Mesenchymal stem cell (in vitro differentiated cells and primary cell): Measurements from ENCODE around the gene SAMD11.
"Not testable (repeated sequence)": the region's sequence is repeated elsewhere in the genome, so short reads cannot be mapped to it uniquely, and the experiment has no call there.

Experiments used
- DNase-seq: peaks from one replicate; pipeline ENCODE4 v3.0.0-alpha.2; 2013
- H2AFZ ChIP-seq: one replicate; pipeline ENCODE4 v1.6.1; 2013; ENCODE audit warnings: low read depth, mild to moderate bottlenecking, control low read depth, inconsistent platforms, low read length, moderate library complexity
- H2AK5ac ChIP-seq: 2 replicates; pipeline ENCODE4 v1.6.1; 2013; ENCODE audit warnings: low read length, moderate library complexity, mild to moderate bottlenecking, inconsistent platforms; ENCODE audit not compliant: severe bottlenecking
- H2BK120ac ChIP-seq: one replicate; pipeline ENCODE4 v1.6.1; 2013; ENCODE audit warnings: low read depth, mild to moderate bottlenecking, inconsistent platforms, low read length, moderate library complexity
- H2BK12ac ChIP-seq, 2 experiments: one replicate each; pipeline ENCODE4 v1.6.1; 2013; ENCODE audit warnings: inconsistent platforms in 2 of 2, low read length in 2 of 2, mild to moderate bottlenecking in 2 of 2, moderate library complexity in 2 of 2, control low read depth in 1 of 2
- H2BK15ac ChIP-seq: one replicate; pipeline ENCODE4 v1.6.1; 2013; ENCODE audit warnings: mild to moderate bottlenecking, low read depth, inconsistent platforms; ENCODE audit not compliant: poor library complexity, severe bottlenecking
- H2BK5ac ChIP-seq: 2 replicates; pipeline ENCODE4 v1.6.1; 2013; ENCODE audit warnings: low read depth, mild to moderate bottlenecking, low read length, control low read depth, inconsistent platforms; ENCODE audit not compliant: poor library complexity, severe bottlenecking
- H3K14ac ChIP-seq, 2 experiments: one replicate each; pipeline ENCODE4 v1.6.1; 2013; ENCODE audit warnings: inconsistent platforms in 2 of 2, low read length in 2 of 2, control low read depth in 1 of 2, mild to moderate bottlenecking in 1 of 2, moderate library complexity in 1 of 2
- H3K18ac ChIP-seq, 2 experiments: one replicate each; pipeline ENCODE4 v1.6.1; 2013; ENCODE audit warnings: inconsistent platforms in 2 of 2, low read length in 2 of 2, control low read depth in 1 of 2, low read depth in 1 of 2, mild to moderate bottlenecking in 1 of 2
- H3K23ac ChIP-seq, 2 experiments: one replicate each; pipeline ENCODE4 v1.6.1; 2013; ENCODE audit warnings: inconsistent platforms in 2 of 2, low read length in 2 of 2, mild to moderate bottlenecking in 2 of 2, moderate library complexity in 2 of 2, control low read depth in 1 of 2
- H3K27ac ChIP-seq: 2 replicates; pipeline ENCODE4 v1.5.1; 2013; ENCODE audit warnings: mild to moderate bottlenecking, moderate library complexity, low read length, control low read depth, inconsistent platforms; ENCODE audit not compliant: poor library complexity, severe bottlenecking
- H3K27me3 ChIP-seq, 2 experiments: 2 replicates each; pipeline versions ENCODE4 v1.6.1 to v1.7.0; 2013; ENCODE audit warnings: low read length in 2 of 2, mild to moderate bottlenecking in 2 of 2, moderate library complexity in 2 of 2, control low read depth in 1 of 2, inconsistent platforms in 1 of 2; ENCODE audit not compliant: control insufficient read depth in 1 of 2, insufficient read depth in 1 of 2
- H3K36me3 ChIP-seq, 2 experiments: 2 replicates each; pipeline versions ENCODE4 v1.6.1 to v1.7.0; 2013; ENCODE audit warnings: low read length in 2 of 2, control low read depth in 1 of 2, inconsistent platforms in 1 of 2, low read depth in 1 of 2, mild to moderate bottlenecking in 1 of 2; ENCODE audit not compliant: insufficient read depth in 2 of 2, control insufficient read depth in 1 of 2
- H3K4ac ChIP-seq, 2 experiments: one replicate each; pipeline ENCODE4 v1.6.1; 2013; ENCODE audit warnings: inconsistent platforms in 2 of 2, low read length in 2 of 2, mild to moderate bottlenecking in 2 of 2, moderate library complexity in 2 of 2, control low read depth in 1 of 2, low read depth in 1 of 2
- H3K4me1 ChIP-seq: 2 replicates; pipeline ENCODE4 v1.6.1; 2013; ENCODE audit warnings: low read depth, low read length, control low read depth; ENCODE audit not compliant: control insufficient read depth, insufficient read depth
- H3K4me2 ChIP-seq: 2 replicates; pipeline ENCODE4 v1.6.1; 2013; ENCODE audit warnings: low read length, mild to moderate bottlenecking, inconsistent platforms; ENCODE audit not compliant: poor library complexity, severe bottlenecking
- H3K4me3 ChIP-seq, 2 experiments: 2 replicates each; pipeline versions ENCODE4 v1.5.1 to v1.7.0; 2013; ENCODE audit warnings: low read length in 2 of 2, mild to moderate bottlenecking in 2 of 2, control low read depth in 1 of 2, low read depth in 1 of 2; ENCODE audit not compliant: insufficient read depth in 1 of 2
- H3K79me1 ChIP-seq: replicated peaks from 2 replicates; pipeline ENCODE4 v1.6.1; 2013; ENCODE audit warnings: mild to moderate bottlenecking, control low read depth, low read length, inconsistent platforms; ENCODE audit not compliant: poor library complexity, severe bottlenecking
- H3K9ac ChIP-seq: 2 replicates; pipeline ENCODE4 v1.7.0; 2013; ENCODE audit warnings: mild to moderate bottlenecking, low read length, moderate library complexity
- H3K9me3 ChIP-seq: 2 replicates; pipeline ENCODE4 v1.7.0; 2013; ENCODE audit warnings: mild to moderate bottlenecking, low read length; ENCODE audit not compliant: control insufficient read depth
- H4K8ac ChIP-seq: one replicate; pipeline ENCODE4 v1.6.1; 2013; ENCODE audit warnings: inconsistent platforms, mild to moderate bottlenecking, low read length, moderate library complexity
- H4K91ac ChIP-seq: one replicate; pipeline ENCODE4 v1.6.1; 2013; ENCODE audit warnings: mild to moderate bottlenecking, low read length, inconsistent platforms
- whole genome bisulfite sequencing: methylation state at CpG from one replicate; pipeline ENCODE4 v1.1.7; 2013; ENCODE audit warnings: mixed read lengths; 5-methylcytosine and 5-hydroxymethylcytosine counted together

The SAMD11 gene

GRCh38 chr1:945688-946556 is 22.2 kb downstream of the SAMD11 start:
- Histone ChIP-seq H3K4me1 (peaks cover 43% of the 10 kb centered on the region), H3K14ac (no peak overlapping the region), H4K8ac (no peak overlapping the region), H3K79me1 (peaks cover 9% of the 10 kb centered on the region), H2BK5ac (no peak overlapping the region), H2AK5ac (no peak overlapping the region), H3K4me2 (no peak overlapping the region), H3K4ac (no peak overlapping the region), H3K23ac (no peak overlapping the region), H4K91ac (no peak overlapping the region), H3K36me3 (peaks cover 54 to 67% of the 10 kb centered on the region in 2 experiments), H3K9me3 (no peaks in the 10 kb centered on the region), H3K27me3 (peaks cover 5 to 6% of the 10 kb centered on the region in 2 experiments), H3K18ac (no peak overlapping the region), H3K9ac (no peak overlapping the region), H3K27ac (no peak overlapping the region), H2BK12ac (no peak overlapping the region), H3K4me3 (no peak overlapping the region), H2BK120ac (no peak overlapping the region), H2BK15ac (no peak overlapping the region), H2AFZ (no peak overlapping the region)
- DNase-seq = no peak
- WGBS = 97% methylated on average over 29 of the region's 29 CpGs

- H3K14ac ChIP-seq, H3K23ac ChIP-seq, H3K27me3 ChIP-seq, H3K9ac ChIP-seq, H2BK12ac ChIP-seq, H4K91ac ChIP-seq, H2BK120ac ChIP-seq, H3K9me3 ChIP-seq, H2AK5ac ChIP-seq, H3K4me2 ChIP-seq, H2BK5ac ChIP-seq, DNase-seq, H2AFZ ChIP-seq, H3K18ac ChIP-seq, H2BK15ac ChIP-seq, H4K8ac ChIP-seq, H3K4me3 ChIP-seq, H3K4ac ChIP-seq, H3K27ac ChIP-seq: not testable (repeated sequence)
- H3K4me1 ChIP-seq = peaks cover 36% of the 10 kb centered on the region
- WGBS = 97% methylated on average over 13 of the region's 13 CpGs
- peaks cover 13% of the 10 kb centered on the region for H3K79me1 ChIP-seq
- H3K36me3 ChIP-seq = peaks cover 62 to 76% of the 10 kb centered on the region in 2 experiments
These were observed 23.1 kb downstream of the SAMD11 start for GRCh38 chr1:946811-947210.

GRCh38 chr1:947958-948357 is 24.2 kb downstream of the SAMD11 start:
- no peak overlapping the region for H2AFZ ChIP-seq
- no peak overlapping the region for H3K4me3 ChIP-seq
- no peak overlapping the region for H3K27ac ChIP-seq
- no peak overlapping the region for H4K8ac ChIP-seq
- no peak overlapping the region for H3K18ac ChIP-seq
- H4K91ac ChIP-seq = no peak overlapping the region
- H2BK12ac ChIP-seq = no peak overlapping the region
- H3K9me3 ChIP-seq = no peaks in the 10 kb centered on the region
- H3K9ac ChIP-seq = no peak overlapping the region
- peaks cover 25% of the 10 kb centered on the region for H3K4me1 ChIP-seq
- no peak overlapping the region for H2BK5ac ChIP-seq
- H2AK5ac ChIP-seq = no peak overlapping the region
- H3K23ac ChIP-seq = no peak overlapping the region
- H2BK120ac ChIP-seq = no peak overlapping the region
- H3K4me2 ChIP-seq = no peak overlapping the region
- peaks cover 0 to 3% of the 10 kb centered on the region in 2 experiments for H3K27me3 ChIP-seq
- H3K36me3 ChIP-seq = peaks cover 70 to 88% of the 10 kb centered on the region in 2 experiments
- H3K14ac ChIP-seq = no peak overlapping the region
- peaks cover 16% of the 10 kb centered on the region for H3K79me1 ChIP-seq
- no peak overlapping the region for H2BK15ac ChIP-seq
- no peak for DNase-seq
- 97% methylated on average over 14 of the region's 15 CpGs for WGBS
- H3K4ac ChIP-seq = no peak overlapping the region

GRCh38 chr1:950268-950667 is 26.5 kb downstream of the SAMD11 start:
- no peak overlapping the region for H3K4ac ChIP-seq
- H4K91ac ChIP-seq = no peak overlapping the region
- no peak overlapping the region for H3K14ac ChIP-seq
- H3K4me2 ChIP-seq = no peak overlapping the region
- H3K18ac ChIP-seq = no peak overlapping the region
- peaks cover 90 to 100% of the 10 kb centered on the region in 2 experiments for H3K36me3 ChIP-seq
- no peak overlapping the region for H2AFZ ChIP-seq
- H2BK15ac ChIP-seq = no peak overlapping the region
- no peak overlapping the region for H3K27ac ChIP-seq
- H3K27me3 ChIP-seq = no peaks in the 10 kb centered on the region
- H2BK5ac ChIP-seq = no peak overlapping the region
- 96% methylated on average over 9 of the region's 9 CpGs for whole genome bisulfite sequencing
- no peak overlapping the region for H2BK120ac ChIP-seq
- H2AK5ac ChIP-seq = no peak overlapping the region
- DNase-seq = no peak
- H3K9me3 ChIP-seq = no peaks in the 10 kb centered on the region
- peaks cover 30% of the 10 kb centered on the region for H3K79me1 ChIP-seq
- H3K4me1 ChIP-seq = peaks cover 3% of the 10 kb centered on the region
- no peak overlapping the region for H3K9ac ChIP-seq
- H4K8ac ChIP-seq = no peak overlapping the region
- no peak overlapping the region for H3K4me3 ChIP-seq
- no peak overlapping the region for H2BK12ac ChIP-seq
- no peak overlapping the region for H3K23ac ChIP-seq
